ENCODE data around the gene PSMB7. TPM values are rescaled to one million over a fixed set of nuclear protein-coding genes. Genes with fewer than 3 reads are reported as not detected.

PSMB7 gene
- total RNA-seq, 4 donors from 2014 or later, result 67.6 to 110 (median 90.8) TPM

GRCh38 chr9:124452841-124453585, 37.8 kb upstream of the PSMB7 start:
- Histone ChIP-seq H3K4me3 (peak overlapping the region in 2 of 4 donors; percentile 26 to 35), H3K4me1 (peaks cover 0 to 4% (median 0%) of the 10 kb centered on the region in 4 donors), H3K27me3 (peaks cover 0 to 20% of the 10 kb centered on the region in 2 donors), H3K9me3 (no peaks in the 10 kb centered on the region), H3K36me3 (no peaks in the 10 kb centered on the region), H3K27ac (no peak overlapping the region)
- no peak for DNase-seq
- TF ChIP-seq POLR2A (IDR thresholded peaks at IDR 0.05) (no peak), CTCF (IDR thresholded peaks at IDR 0.05) (no peak)

GRCh38 chr9:124452326-124452725, 37.1 kb upstream of the PSMB7 start:
- TF ChIP-seq CTCF (IDR thresholded peaks at IDR 0.05) (no peak), POLR2A (IDR thresholded peaks at IDR 0.05) (no peak)
- DNase-seq, result no peak
- Histone ChIP-seq H3K9me3 (no peaks in the 10 kb centered on the region), H3K27me3 (peaks cover 0 to 20% of the 10 kb centered on the region in 2 donors), H3K36me3 (no peaks in the 10 kb centered on the region), H3K4me1 (peaks cover 0 to 4% (median 0%) of the 10 kb centered on the region in 4 donors), H3K27ac (no peak overlapping the region), H3K4me3 (no peak overlapping the region)

GRCh38 chr9:124450931-124451661, 35.9 kb upstream of the PSMB7 start:
- H3K27ac ChIP-seq, result no peak overlapping the region
- peaks cover 0 to 20% of the 10 kb centered on the region in 2 donors for H3K27me3 ChIP-seq
- H3K4me3 ChIP-seq, result no peak overlapping the region
- no peaks in the 10 kb centered on the region for H3K9me3 ChIP-seq
- TF ChIP-seq POLR2A (IDR thresholded peaks at IDR 0.05), result no peak
- no peak for TF ChIP-seq CTCF (IDR thresholded peaks at IDR 0.05)
- DNase-seq, result no peak
- H3K4me1 ChIP-seq, result peaks cover 0 to 4% (median 0%) of the 10 kb centered on the region in 4 donors
- no peaks in the 10 kb centered on the region for H3K36me3 ChIP-seq

- Histone ChIP-seq H3K36me3 (no peaks in the 10 kb centered on the region), H3K4me1 (peaks cover 0 to 4% (median 0%) of the 10 kb centered on the region in 4 donors), H3K27ac (no peak within 1 kb of the TSS), H3K9me3 (no peaks in the 10 kb centered on the region), H3K27me3 (peaks cover 0 to 20% of the 10 kb centered on the region in 2 donors), H3K4me3 (no peak within 1 kb of the TSS)
- no peak for TF ChIP-seq CTCF (IDR thresholded peaks at IDR 0.05)
- TF ChIP-seq POLR2A (IDR thresholded peaks at IDR 0.05), result no peak
- no peak for DNase-seq
Measured at GRCh38 chr9:124450241-124450924, 35.1 kb upstream of the PSMB7 start, which contains the start of gene ADGRD2. Gene ADGRD2, plus strand, starts transcription at chr9:124450451. Its CDS starts 1,216 bp downstream, at chr9:124451667.

DNA sequence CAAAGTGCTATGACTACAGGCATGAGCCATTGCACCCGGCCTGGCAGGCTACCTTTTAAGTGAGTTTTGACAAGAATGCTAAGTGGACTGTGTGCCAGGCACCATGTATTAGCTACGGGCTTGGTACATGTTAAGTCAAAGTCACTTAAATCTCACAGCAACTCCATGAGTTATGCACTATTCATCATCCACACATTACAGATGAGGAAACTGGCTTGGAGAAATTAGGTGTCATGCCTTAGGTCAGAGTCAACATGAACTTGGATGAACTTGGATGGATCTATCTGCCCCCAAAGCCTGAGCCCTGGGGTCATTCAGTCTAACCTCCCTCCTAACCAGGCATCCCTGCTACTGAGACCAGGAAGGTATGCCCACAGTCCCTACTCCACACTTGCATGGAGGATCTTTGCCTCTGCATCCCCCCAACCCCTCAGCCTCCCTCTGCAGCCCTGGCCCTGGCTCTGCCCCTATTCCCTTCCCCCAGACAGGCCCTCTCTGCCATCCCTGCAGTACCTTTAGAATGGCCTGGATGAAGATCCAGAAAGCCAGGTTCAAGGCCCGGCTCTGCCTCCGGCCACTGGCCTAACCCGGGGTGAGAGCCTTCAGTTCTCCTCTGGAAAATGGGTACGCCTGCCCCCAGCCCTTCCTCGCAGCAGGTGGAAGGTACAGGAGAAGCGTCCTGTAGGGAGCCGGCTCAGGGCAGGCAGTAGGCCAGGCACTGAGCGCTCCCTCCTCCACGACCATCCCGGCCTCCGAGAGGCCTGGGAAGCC, 34.3 kb upstream of the PSMB7 start:
- no peak overlapping the region for H3K4me3 ChIP-seq
- H3K36me3 ChIP-seq, result no peaks in the 10 kb centered on the region
- peaks cover 0 to 20% of the 10 kb centered on the region in 2 donors for H3K27me3 ChIP-seq
- no peak for DNase-seq
- no peaks in the 10 kb centered on the region for H3K9me3 ChIP-seq
- H3K4me1 ChIP-seq, result peaks cover 0 to 4% (median 0%) of the 10 kb centered on the region in 4 donors
- no peak for TF ChIP-seq CTCF (IDR thresholded peaks at IDR 0.05)
- no peak for TF ChIP-seq POLR2A (IDR thresholded peaks at IDR 0.05)
- no peak overlapping the region for H3K27ac ChIP-seq
